Liver (tissue), 9 donors: ENCODE measurements around the gene NKX6-1. TPM values are rescaled to one million over a fixed set of nuclear protein-coding genes. Genes with fewer than 3 reads are reported as not detected.

Experiments used
- DNase-seq: peaks from one replicate; pipeline ENCODE4 v3.0.0-alpha.2; 2017; ENCODE audit warnings: low spot score
- H3K27ac ChIP-seq, 2 donors: one replicate each; pipeline ENCODE4 v1.7.0; 2013; ENCODE audit warnings: inconsistent platforms in 2 of 2, low read length in 2 of 2, control low read depth in 1 of 2, low read depth in 1 of 2, mild to moderate bottlenecking in 1 of 2
- H3K27me3 ChIP-seq, 4 donors: one replicate each; pipeline versions ENCODE4 v1.6.1 to v1.7.0; 2013; ENCODE audit warnings: low read length in 3 of 4, inconsistent platforms in 1 of 4, mild to moderate bottlenecking in 1 of 4, moderate library complexity in 1 of 4; ENCODE audit not compliant: control insufficient read depth in 4 of 4, insufficient read depth in 4 of 4
- H3K36me3 ChIP-seq, 4 donors: one replicate each; pipeline versions ENCODE4 v1.6.1 to v1.7.0; 2013; ENCODE audit warnings: low read length in 3 of 4, mild to moderate bottlenecking in 3 of 4, low read depth in 1 of 4, moderate library complexity in 1 of 4; ENCODE audit not compliant: control insufficient read depth in 4 of 4, insufficient read depth in 3 of 4
- H3K4me1 ChIP-seq, 4 donors: one replicate each; pipeline versions ENCODE4 v1.6.1 to v1.7.0; 2013; ENCODE audit warnings: low read length in 3 of 4, mild to moderate bottlenecking in 3 of 4, moderate library complexity in 1 of 4; ENCODE audit not compliant: control insufficient read depth in 4 of 4, insufficient read depth in 4 of 4
- H3K4me3 ChIP-seq, 3 donors: one replicate each; pipeline versions ENCODE4 v1.6.1 to v1.7.0; 2013; ENCODE audit warnings: low read length in 3 of 3, control low read depth in 1 of 3, low read depth in 1 of 3, mild to moderate bottlenecking in 1 of 3
- H3K9ac ChIP-seq, 2 donors: one replicate each; pipeline ENCODE4 v1.7.0; 2013; ENCODE audit warnings: low read length in 2 of 2, mild to moderate bottlenecking in 2 of 2, moderate library complexity in 2 of 2, control low read depth in 1 of 2, low read depth in 1 of 2
- H3K9me3 ChIP-seq, 4 donors: one replicate each; pipeline versions ENCODE4 v1.6.1 to v1.7.0; 2013; ENCODE audit warnings: low read length in 3 of 4; ENCODE audit not compliant: control insufficient read depth in 4 of 4
- ATF3 ChIP-seq: IDR thresholded peaks from 2 replicates; pipeline ENCODE4 v1.6.1; 2016; ENCODE audit warnings: antibody characterized with exemption
- CTCF ChIP-seq: fragments of 150-350 bp; IDR thresholded peaks from 2 replicates; pipeline ENCODE4 v1.5.1; 2017; ENCODE audit warnings: improper control_type of control experiment, low read depth, low read length; ENCODE audit not compliant: missing input control
- EGR1 ChIP-seq, 2 donors: IDR thresholded peaks; 2 replicates each; pipeline ENCODE4 v1.6.1; 2016 to 2018; ENCODE audit warnings: antibody characterized with exemption in 2 of 2, low read depth in 2 of 2
- FOXA1 ChIP-seq: IDR thresholded peaks from 2 replicates; pipeline ENCODE4 v1.6.1; 2016; ENCODE audit warnings: antibody characterized with exemption
- FOXA2 ChIP-seq: IDR thresholded peaks from 2 replicates; pipeline ENCODE4 v1.6.1; 2016; ENCODE audit warnings: antibody characterized with exemption
- GABPA ChIP-seq, 2 donors: IDR thresholded peaks in 1 of 2; conservative IDR thresholded peaks in 1 of 2; 2 replicates each; pipeline ENCODE4 v1.6.1; 2016; ENCODE audit warnings: antibody characterized with exemption in 2 of 2, mild to moderate bottlenecking in 1 of 2, moderate library complexity in 1 of 2
- HNF4A ChIP-seq, 2 donors: conservative IDR thresholded peaks; 2 replicates each; pipeline ENCODE4 v1.6.1; 2016; ENCODE audit warnings: antibody characterized with exemption in 2 of 2, mild to moderate bottlenecking in 2 of 2
- HNF4G ChIP-seq: IDR thresholded peaks from 2 replicates; pipeline ENCODE4 v1.6.1; 2016; ENCODE audit warnings: antibody characterized with exemption
- JUND ChIP-seq, 2 donors: IDR thresholded peaks; 2 replicates each; pipeline ENCODE4 v1.6.1; 2016; ENCODE audit warnings: antibody characterized with exemption in 2 of 2
- NR2F2 ChIP-seq: IDR thresholded peaks from 2 replicates; pipeline ENCODE4 v1.6.1; 2016; ENCODE audit warnings: antibody characterized with exemption
- RAD21 ChIP-seq, 2 donors: IDR thresholded peaks; 2 replicates each; pipeline ENCODE4 v1.6.1; 2016; ENCODE audit warnings: antibody characterized with exemption in 2 of 2, mild to moderate bottlenecking in 2 of 2
- RXRA ChIP-seq, 2 donors: IDR thresholded peaks; 2 replicates each; pipeline ENCODE4 v1.6.1; 2017 to 2018; ENCODE audit warnings: antibody characterized with exemption in 2 of 2, mild to moderate bottlenecking in 1 of 2
- SP1 ChIP-seq: IDR thresholded peaks from 2 replicates; pipeline ENCODE4 v1.6.1; 2018; ENCODE audit warnings: antibody characterized with exemption, mild to moderate bottlenecking
- TAF1 ChIP-seq: conservative IDR thresholded peaks from 2 replicates; pipeline ENCODE4 v1.6.1; 2016; ENCODE audit warnings: antibody characterized with exemption, mild to moderate bottlenecking
- YY1 ChIP-seq: IDR thresholded peaks from 2 replicates; pipeline ENCODE4 v1.6.1; 2016; ENCODE audit warnings: antibody characterized with exemption, mild to moderate bottlenecking
- ZBTB33 ChIP-seq: IDR thresholded peaks from 2 replicates; pipeline ENCODE4 v1.6.1; 2016; ENCODE audit warnings: antibody characterized with exemption
- WGBS: extraction: QIAGEN DNeasy Blood & Tissue Kit; methylation state at CpG from one replicate; pipeline ENCODE4 v1.1.7; 2013; 5-methylcytosine and 5-hydroxymethylcytosine counted together
- polyA plus RNA-seq, 2 donors: library from polyadenylated mRNA; stranded (reverse) in 1 of 2; unstranded in 1 of 2; fragments of 200-250 nt in 1 of 2; fragments of >200 nt in 1 of 2; fragmentation: Nextera tagmentation in 1 of 2; extraction: Ambion mirVana in 1 of 2; gene quantifications; one replicate each; pipeline versions ENCODE4 v1.2.1 to v1.2.3, GENCODE V29; 2013 to 2015
- total RNA-seq, 2 donors: library from RNA; depleted of rRNA; stranded (reverse); fragments of >200 nt; gene quantifications; one replicate each; pipeline ENCODE4 v1.2.3, GENCODE V29; 2014
- TF ChIP-seq, protein P1 (sequence below): IDR thresholded peaks from 2 replicates; pipeline ENCODE4 v1.6.1; 2016; ENCODE audit warnings: antibody characterized with exemption, mild to moderate bottlenecking
- TF ChIP-seq, protein P2 (sequence below): IDR thresholded peaks from 2 replicates; pipeline ENCODE4 v1.6.1; 2016; ENCODE audit warnings: antibody characterized with exemption
- donor health status: healthy.
- donor health status: healthy.
- donor health status: healthy.
- donor health status: healthy.
- donor health status: healthy.

NKX6-1 gene
- total and polyA plus RNA-seq, 4 donors: 0.05 TPM; not detected in 3

DNA sequence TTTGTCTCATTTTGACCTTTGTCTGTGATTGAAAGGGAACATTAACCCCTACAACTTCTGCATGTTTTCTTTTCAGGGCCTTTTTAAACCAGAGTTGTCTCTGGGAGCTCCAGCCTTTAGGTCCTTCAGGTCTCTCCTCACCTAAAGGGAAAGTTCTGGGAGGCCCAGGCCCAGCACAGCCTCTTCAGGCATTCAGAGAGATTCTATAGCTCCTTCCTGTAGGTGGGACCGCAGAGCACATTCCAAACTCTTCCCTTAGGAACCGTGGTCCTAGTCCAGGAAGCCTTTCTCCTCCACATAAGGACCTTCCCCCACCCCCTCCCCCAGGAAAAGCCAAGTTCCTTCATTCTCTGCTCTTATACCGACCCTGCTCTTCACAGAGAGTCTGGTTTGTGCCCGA, 14.9 kb downstream of the NKX6-1 start:
- H3K4me3 ChIP-seq: no peak overlapping the region
- H3K27me3 ChIP-seq: peaks cover 11 to 45% (median 16%) of the 10 kb centered on the region in 4 donors
- DNase-seq: no peak
- H3K9me3 ChIP-seq: peaks cover 0 to 3% (median 0%) of the 10 kb centered on the region in 4 donors
- WGBS: 23% methylated on average over 4 of the region's 4 CpGs
- peaks cover 3 to 21% (median 9%) of the 10 kb centered on the region in 4 donors for H3K4me1 ChIP-seq
- H3K36me3 ChIP-seq: no peaks in the 10 kb centered on the region
- no peak for TF ChIP-seq HNF4G
- TF ChIP-seq YY1: no peak
- no peak for TF ChIP-seq TAF1
- no peak for TF ChIP-seq NR2F2
- no peak for TF ChIP-seq HNF4A (conservative IDR thresholded peaks at IDR 0.05)
- no peak for TF ChIP-seq ATF3
- TF ChIP-seq ZBTB33: no peak
- no peak for TF ChIP-seq FOXA2
- TF ChIP-seq, protein P1, sequence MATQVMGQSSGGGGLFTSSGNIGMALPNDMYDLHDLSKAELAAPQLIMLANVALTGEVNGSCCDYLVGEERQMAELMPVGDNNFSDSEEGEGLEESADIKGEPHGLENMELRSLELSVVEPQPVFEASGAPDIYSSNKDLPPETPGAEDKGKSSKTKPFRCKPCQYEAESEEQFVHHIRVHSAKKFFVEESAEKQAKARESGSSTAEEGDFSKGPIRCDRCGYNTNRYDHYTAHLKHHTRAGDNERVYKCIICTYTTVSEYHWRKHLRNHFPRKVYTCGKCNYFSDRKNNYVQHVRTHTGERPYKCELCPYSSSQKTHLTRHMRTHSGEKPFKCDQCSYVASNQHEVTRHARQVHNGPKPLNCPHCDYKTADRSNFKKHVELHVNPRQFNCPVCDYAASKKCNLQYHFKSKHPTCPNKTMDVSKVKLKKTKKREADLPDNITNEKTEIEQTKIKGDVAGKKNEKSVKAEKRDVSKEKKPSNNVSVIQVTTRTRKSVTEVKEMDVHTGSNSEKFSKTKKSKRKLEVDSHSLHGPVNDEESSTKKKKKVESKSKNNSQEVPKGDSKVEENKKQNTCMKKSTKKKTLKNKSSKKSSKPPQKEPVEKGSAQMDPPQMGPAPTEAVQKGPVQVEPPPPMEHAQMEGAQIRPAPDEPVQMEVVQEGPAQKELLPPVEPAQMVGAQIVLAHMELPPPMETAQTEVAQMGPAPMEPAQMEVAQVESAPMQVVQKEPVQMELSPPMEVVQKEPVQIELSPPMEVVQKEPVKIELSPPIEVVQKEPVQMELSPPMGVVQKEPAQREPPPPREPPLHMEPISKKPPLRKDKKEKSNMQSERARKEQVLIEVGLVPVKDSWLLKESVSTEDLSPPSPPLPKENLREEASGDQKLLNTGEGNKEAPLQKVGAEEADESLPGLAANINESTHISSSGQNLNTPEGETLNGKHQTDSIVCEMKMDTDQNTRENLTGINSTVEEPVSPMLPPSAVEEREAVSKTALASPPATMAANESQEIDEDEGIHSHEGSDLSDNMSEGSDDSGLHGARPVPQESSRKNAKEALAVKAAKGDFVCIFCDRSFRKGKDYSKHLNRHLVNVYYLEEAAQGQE: no peak
- TF ChIP-seq CTCF: no peak
- no peak for TF ChIP-seq JUND (IDR thresholded peaks at IDR 0.05)
- no peak for TF ChIP-seq GABPA (IDR thresholded peaks at IDR 0.05 in 1 of 2, conservative IDR thresholded peaks at IDR 0.05 in 1 of 2)
- TF ChIP-seq RAD21 (IDR thresholded peaks at IDR 0.05): no peak
- TF ChIP-seq RXRA (IDR thresholded peaks at IDR 0.05): no peak
- TF ChIP-seq, protein P2, sequence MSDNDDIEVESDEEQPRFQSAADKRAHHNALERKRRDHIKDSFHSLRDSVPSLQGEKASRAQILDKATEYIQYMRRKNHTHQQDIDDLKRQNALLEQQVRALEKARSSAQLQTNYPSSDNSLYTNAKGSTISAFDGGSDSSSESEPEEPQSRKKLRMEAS: no peak
- no peak for TF ChIP-seq EGR1 (IDR thresholded peaks at IDR 0.05; ENCODE audit: low read depth in 2 of 2)
- no peak for TF ChIP-seq FOXA1
- no peak for TF ChIP-seq SP1
- no peak overlapping the region for H3K27ac ChIP-seq
- no peak overlapping the region for H3K9ac ChIP-seq
